Naive thymus-derived CD8-positive, alpha-beta T cell (primary cell): ENCODE measurements around the gene FOXO6. TPM values are rescaled to one million over a fixed set of nuclear protein-coding genes. Genes with fewer than 3 reads are reported as not detected.

ENCODE experiments used
- ATAC-seq, 2 donors: fragments of 150-1000 bp; cut with Tn5 transposase in 1 of 2; sonication (Bioruptor Pico), chemical (Tn5 transposase) in 1 of 2; 1 replicate in 1 of 2; 2 replicates in 1 of 2; pipeline ENCODE4 v1.10.0; 2021; ENCODE audit warnings: mild to moderate bottlenecking in 2 of 2, moderate library complexity in 2 of 2
- POLR2A ChIA-PET: fragments of 350-600 bp; sonication (Branson Sonifier 250); formaldehyde crosslinking; loops from one replicate; lab custom pipeline; 2021; ENCODE audit warnings: antibody characterized with exemption; lab: Charles Lee
- DNase-seq, 10 donors: peaks; one replicate each; pipeline versions ENCODE4 v3.0.0 to v3.0.0-alpha.2; 2020 to 2022
- H3K27ac Mint-ChIP-seq, 10 donors: one replicate each; pipeline ENCODE4 v1.8.0; 2020 to 2022; ENCODE audit warnings: mild to moderate bottlenecking in 10 of 10, mixed read lengths in 10 of 10, moderate library complexity in 4 of 10, inconsistent platforms in 1 of 10
- H3K27me3 Mint-ChIP-seq, 5 donors: one replicate each; pipeline ENCODE4 v1.8.0; 2021 to 2022; ENCODE audit warnings: mixed read lengths in 5 of 5
- H3K36me3 Mint-ChIP-seq, 3 donors: one replicate each; pipeline ENCODE4 v1.8.0; 2020 to 2022; ENCODE audit warnings: mixed read lengths in 3 of 3, mild to moderate bottlenecking in 2 of 3, inconsistent platforms in 1 of 3
- H3K4me1 Mint-ChIP-seq, 4 donors: one replicate each; pipeline ENCODE4 v1.8.0; 2021 to 2022; ENCODE audit warnings: mixed read lengths in 4 of 4
- H3K4me3 Mint-ChIP-seq, 10 donors: one replicate each; pipeline ENCODE4 v1.8.0; 2020 to 2022; ENCODE audit warnings: mild to moderate bottlenecking in 10 of 10, mixed read lengths in 10 of 10, moderate library complexity in 6 of 10, inconsistent platforms in 1 of 10
- H3K9me3 Mint-ChIP-seq, 9 donors: one replicate each; pipeline ENCODE4 v1.8.0; 2020 to 2022; ENCODE audit warnings: mixed read lengths in 9 of 9, mild to moderate bottlenecking in 3 of 9, inconsistent platforms in 1 of 9, moderate library complexity in 1 of 9
- polyA plus RNA-seq, 3 donors: library from polyadenylated mRNA; unstranded; fragments of 300-500 nt; fragmentation: Illumina TruSeq; gene quantifications; one replicate each; pipeline ENCODE4 v1.2.3, GENCODE V29; 2021
- total RNA-seq, 8 experiments: library from RNA in 2 of 8; stranded (reverse) in 2 of 8; gene quantifications; one replicate each; pipeline ENCODE4 v1.2.3 and lab custom pipeline; 2021 to 2026

Gene FOXO6
- total and polyA plus RNA-seq, 5 experiments from 2014 or later, result 0.19 TPM; not detected in 4

DNA sequence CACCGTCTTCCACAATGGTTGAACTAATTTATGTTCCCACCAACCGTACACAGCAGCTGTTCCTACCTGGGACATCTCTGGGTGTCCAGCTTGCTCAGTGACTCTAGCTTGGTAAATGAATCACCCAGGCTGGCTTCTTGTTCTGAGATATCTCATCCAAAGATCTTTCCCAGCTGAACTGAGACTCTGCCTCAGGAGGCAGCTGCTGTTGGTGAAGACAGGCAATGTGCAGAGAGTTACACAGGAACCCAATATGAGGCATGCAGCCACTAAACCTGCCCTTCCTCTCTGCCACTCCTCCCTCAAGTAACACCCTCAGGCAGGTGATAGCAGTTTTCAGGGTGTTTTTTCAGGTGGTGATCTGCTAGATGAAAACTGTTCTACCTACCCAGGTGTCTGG is 14.0 kb upstream of the FOXO6 start:
- no peak for ATAC-seq
- POLR2A ChIA-PET, result no interaction called here
- peaks cover 1 to 12% (median 7%) of the 10 kb centered on the region in 4 donors for H3K4me1 Mint-ChIP-seq
- DNase-seq, result no peak
- no peaks in the 10 kb centered on the region for H3K9me3 Mint-ChIP-seq
- no peak overlapping the region for H3K4me3 Mint-ChIP-seq
- no peak overlapping the region for H3K27ac Mint-ChIP-seq
- H3K27me3 Mint-ChIP-seq, result peaks cover 4 to 26% (median 12%) of the 10 kb centered on the region in 5 donors
- no peaks in the 10 kb centered on the region for H3K36me3 Mint-ChIP-seq

DNA sequence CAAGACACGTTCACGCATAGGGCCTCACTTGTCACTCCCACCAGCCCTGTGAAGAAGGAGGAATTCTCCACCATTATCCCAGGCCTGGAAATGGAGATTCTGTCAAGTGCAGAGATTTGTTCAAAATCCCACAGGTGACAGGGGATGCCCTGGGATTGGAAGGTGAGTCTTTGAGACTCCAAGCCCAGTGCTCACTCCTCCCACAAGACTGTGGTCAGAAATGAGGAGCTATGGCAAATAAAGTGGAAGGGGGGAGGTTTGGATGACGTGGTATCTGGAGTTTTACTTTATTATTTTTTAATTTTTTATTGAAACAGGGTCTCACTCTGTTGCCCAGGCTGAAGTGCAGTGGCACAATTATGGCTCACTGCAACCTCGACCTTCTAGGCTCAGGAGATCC is 12.8 kb upstream of the FOXO6 start:
- Mint-ChIP-seq H3K27ac (no peak overlapping the region), H3K27me3 (peaks cover 6 to 14% (median 7%) of the 10 kb centered on the region in 5 donors), H3K9me3 (no peaks in the 10 kb centered on the region), H3K4me1 (peaks cover 1 to 12% (median 7%) of the 10 kb centered on the region in 4 donors), H3K36me3 (no peaks in the 10 kb centered on the region), H3K4me3 (no peak overlapping the region)
- ATAC-seq (no peak), DNase-seq (no peak)
- POLR2A ChIA-PET, result no interaction called here

DNA sequence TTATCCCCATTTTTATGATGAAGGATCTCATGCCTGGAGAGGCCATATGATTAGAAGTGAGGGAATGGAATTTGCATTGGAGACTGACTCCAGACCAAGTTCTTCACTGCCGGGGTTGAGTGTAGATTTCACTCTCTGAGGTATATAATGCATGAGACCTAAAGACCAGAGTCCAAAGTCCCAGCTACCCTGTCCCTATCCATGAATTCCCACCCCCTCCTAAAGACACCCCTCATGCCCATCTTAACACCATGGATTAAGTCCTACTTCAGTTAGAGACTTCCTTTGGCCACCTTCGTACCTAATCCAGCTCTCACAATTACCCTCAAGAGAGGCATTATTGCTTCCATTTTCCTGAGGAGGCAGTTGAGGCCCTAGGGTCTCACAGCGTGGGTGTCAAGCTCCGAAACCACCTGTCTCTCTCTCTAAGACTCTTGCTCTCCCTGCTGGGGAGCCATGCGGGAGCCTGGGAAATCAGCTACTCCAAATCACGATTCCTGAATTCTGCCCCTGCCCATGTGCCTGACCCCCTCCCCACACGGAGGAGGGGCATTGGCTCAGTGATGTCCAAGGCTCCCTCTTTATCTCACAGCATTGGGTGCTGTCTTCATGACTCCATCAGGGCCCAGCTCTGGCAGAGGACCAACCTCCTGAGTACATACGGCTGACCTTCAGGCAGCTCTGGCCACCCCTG is 11.7 kb upstream of the FOXO6 start:
- peaks cover 1 to 8% (median 4%) of the 10 kb centered on the region in 4 donors for H3K4me1 Mint-ChIP-seq
- H3K36me3 Mint-ChIP-seq, result no peaks in the 10 kb centered on the region
- no peaks in the 10 kb centered on the region for H3K9me3 Mint-ChIP-seq
- POLR2A ChIA-PET, result no interaction called here
- no peak overlapping the region for H3K4me3 Mint-ChIP-seq
- peak overlapping the region in 1 of 10 donors; percentile 20 for H3K27ac Mint-ChIP-seq
- DNase-seq (no peak), ATAC-seq (no peak)
- H3K27me3 Mint-ChIP-seq, result peaks cover 4 to 13% (median 5%) of the 10 kb centered on the region in 5 donors

DNA sequence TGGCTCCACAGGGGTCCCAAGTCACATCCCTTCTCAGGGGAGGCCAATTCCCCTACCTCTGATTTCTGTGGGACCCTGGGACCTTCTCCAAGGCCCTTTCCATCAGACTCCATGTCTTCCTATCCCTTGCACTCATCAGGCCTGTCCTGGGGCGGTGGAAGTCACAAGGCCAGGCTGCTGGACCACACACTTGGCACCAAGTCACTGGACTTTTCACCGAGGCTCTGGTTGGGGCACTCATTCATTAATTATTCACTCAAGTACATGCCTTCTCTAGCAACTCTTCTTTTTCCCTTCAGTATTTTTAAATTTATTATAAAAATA is 11.2 kb upstream of the FOXO6 start:
- H3K4me1 Mint-ChIP-seq, result peaks cover 0 to 5% (median 0%) of the 10 kb centered on the region in 4 donors
- DNase-seq (no peak), ATAC-seq (no peak)
- H3K4me3 Mint-ChIP-seq, result no peak overlapping the region
- H3K27me3 Mint-ChIP-seq, result peaks cover 4 to 13% (median 5%) of the 10 kb centered on the region in 5 donors
- POLR2A ChIA-PET, result no interaction called here
- no peaks in the 10 kb centered on the region for H3K36me3 Mint-ChIP-seq
- H3K27ac Mint-ChIP-seq, result peak overlapping the region in 1 of 10 donors; percentile 20
- H3K9me3 Mint-ChIP-seq, result no peaks in the 10 kb centered on the region

DNA sequence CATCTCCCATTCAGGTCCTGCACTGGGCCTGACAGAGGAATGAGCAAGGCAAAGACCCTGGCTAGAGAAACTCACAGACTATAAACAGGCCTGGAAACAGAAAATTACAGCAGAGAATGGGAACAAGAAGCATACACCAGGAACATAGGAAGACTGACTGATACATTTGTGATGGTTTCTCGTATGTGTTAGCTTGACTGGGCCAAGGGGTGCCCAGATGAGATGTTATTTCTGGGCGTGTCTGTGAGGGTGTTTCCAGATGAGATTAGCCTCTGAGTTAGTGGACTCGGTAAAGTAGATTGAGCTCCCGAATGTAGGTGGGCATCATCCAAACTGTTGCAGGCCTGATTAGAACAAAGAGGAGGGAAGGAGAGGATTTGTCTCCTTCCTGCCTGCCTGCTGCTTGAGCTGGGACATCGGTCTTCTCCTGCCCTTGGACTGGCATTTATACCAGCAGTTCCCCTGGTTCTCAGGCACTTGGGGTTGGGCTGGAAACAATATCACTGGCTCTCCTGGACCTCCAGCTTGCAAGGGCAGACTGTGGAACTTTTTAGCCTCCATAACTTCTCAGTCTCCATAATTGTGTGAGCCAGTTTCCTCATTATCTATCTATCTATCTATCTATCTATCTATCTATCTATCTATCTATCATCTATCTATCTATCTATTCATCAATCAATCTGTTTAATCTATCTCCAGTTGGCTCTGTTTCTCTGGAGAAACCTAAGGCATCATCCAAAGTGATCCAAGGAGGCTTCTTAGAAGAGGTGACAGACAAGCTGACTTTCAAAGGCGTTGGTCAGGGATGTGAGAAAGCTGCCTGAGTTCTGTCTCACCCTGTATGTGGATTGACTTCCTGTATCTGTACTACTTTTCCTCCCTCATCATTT is 9.7 kb upstream of the FOXO6 start:
- ATAC-seq (no peak), DNase-seq (no peak)
- no peaks in the 10 kb centered on the region for H3K9me3 Mint-ChIP-seq
- H3K4me3 Mint-ChIP-seq, result no peak overlapping the region
- POLR2A ChIA-PET, result no interaction called here
- no peak overlapping the region for H3K27ac Mint-ChIP-seq
- peaks cover 3 to 13% (median 4%) of the 10 kb centered on the region in 5 donors for H3K27me3 Mint-ChIP-seq
- peaks cover 0 to 5% (median 0%) of the 10 kb centered on the region in 4 donors for H3K4me1 Mint-ChIP-seq
- H3K36me3 Mint-ChIP-seq, result no peaks in the 10 kb centered on the region

DNA sequence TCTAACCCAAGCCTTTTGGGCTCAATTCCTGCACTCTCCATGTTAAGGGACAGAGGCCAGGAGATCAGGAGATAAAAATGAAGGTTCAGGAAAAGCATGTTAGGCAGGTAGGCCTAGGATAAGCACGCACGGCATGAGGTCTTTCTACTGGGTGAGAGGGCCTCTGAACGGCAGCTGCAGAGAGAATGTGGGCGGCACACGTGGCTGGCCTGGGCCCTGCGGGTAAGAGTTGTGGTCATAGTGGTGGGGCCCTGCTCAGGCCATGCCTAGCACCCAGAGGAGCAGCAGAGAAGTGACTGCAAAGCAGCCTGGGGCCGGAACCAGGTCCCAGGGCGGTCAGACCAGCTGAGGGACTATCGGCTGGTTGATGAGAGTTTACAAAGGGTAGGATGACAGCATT is 7.5 kb upstream of the FOXO6 start:
- no peak for DNase-seq

DNA sequence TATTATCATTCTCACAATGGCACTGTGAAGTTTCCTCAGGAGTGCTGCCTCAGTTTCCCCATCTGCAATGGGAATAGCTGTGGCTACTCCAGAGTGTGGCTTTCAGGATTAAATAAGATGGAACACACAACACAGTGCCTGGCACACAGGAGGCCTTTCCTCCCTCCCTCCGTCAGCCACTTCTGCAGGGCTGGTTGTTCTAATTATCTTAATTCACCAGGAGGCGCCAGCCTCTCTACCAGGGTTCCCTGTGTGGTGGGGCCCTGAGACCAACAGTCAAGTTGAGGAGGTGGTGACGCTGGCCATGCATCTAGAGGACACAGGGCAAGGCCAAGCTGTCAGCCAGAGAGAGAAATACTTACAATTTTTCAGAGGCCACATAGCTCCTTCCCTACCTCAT is 6.3 kb upstream of the FOXO6 start:
- Mint-ChIP-seq H3K27ac (no peak overlapping the region), H3K27me3 (peaks cover 7 to 20% (median 15%) of the 10 kb centered on the region in 5 donors), H3K36me3 (no peaks in the 10 kb centered on the region), H3K9me3 (no peaks in the 10 kb centered on the region), H3K4me3 (no peak overlapping the region), H3K4me1 (peaks cover 4 to 14% (median 10%) of the 10 kb centered on the region in 4 donors)
- POLR2A ChIA-PET, result no interaction called here
- DNase-seq (no peak), ATAC-seq (no peak)

More for the DNA sequence above, 7.5 kb upstream of the FOXO6 start:
- Mint-ChIP-seq H3K27me3 (peaks cover 7 to 24% (median 12%) of the 10 kb centered on the region in 5 donors), H3K27ac (peak overlapping the region in 1 of 10 donors; percentile 78), H3K9me3 (no peaks in the 10 kb centered on the region), H3K4me1 (peaks cover 4 to 12% (median 10%) of the 10 kb centered on the region in 4 donors), H3K36me3 (no peaks in the 10 kb centered on the region), H3K4me3 (no peak overlapping the region)
- POLR2A ChIA-PET, result no interaction called here
- ATAC-seq, result no peak

DNA sequence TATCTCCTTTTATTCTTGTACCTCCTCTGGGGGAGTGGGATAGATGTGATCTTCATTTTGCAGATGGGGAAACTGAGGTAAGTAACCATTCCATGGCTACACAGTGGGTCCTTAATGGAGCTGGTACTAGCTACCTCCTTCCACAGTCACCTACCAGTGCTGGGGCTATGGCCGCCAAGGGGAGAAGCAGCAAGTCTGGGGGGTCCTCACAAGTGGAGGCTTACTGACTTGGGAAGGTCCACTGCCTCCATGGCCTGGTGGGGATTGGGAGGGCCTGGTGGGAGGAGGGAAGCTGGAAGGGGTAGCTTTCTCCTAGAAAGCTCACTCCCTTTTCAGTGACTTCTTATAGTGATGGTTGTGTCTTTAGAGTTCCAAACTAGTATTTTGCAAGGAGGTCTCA is 5.9 kb upstream of the FOXO6 start:
- no peak for DNase-seq
- H3K9me3 Mint-ChIP-seq, result no peaks in the 10 kb centered on the region

DNA sequence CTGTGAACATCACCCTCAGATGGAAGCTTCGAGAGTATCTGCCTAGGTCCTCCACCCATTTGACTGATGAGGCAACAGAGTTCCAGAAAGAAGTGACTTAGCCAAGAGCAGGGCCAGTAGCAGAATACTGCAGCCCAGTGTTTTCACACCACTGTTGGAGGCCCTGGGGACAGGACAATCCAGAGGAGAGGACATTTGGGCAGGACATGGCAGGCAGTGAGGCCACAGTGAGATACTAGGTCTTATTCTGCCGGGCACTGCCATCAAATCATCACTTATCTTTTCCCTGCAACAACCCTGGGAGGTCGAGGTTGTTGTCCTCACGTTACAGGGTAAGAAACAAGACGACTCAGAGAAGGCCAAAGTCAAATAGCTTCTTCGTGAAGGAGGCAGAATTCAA is 5.5 kb upstream of the FOXO6 start:
- no peak for DNase-seq
- Mint-ChIP-seq H3K4me3 (no peak overlapping the region), H3K36me3 (no peaks in the 10 kb centered on the region), H3K9me3 (no peaks in the 10 kb centered on the region), H3K4me1 (peaks cover 4 to 22% (median 13%) of the 10 kb centered on the region in 4 donors), H3K27ac (no peak overlapping the region), H3K27me3 (peaks cover 7 to 17% (median 12%) of the 10 kb centered on the region in 5 donors)
- POLR2A ChIA-PET, result interaction anchor here (1.4 kb wide), 1 partner anchor 43 kb away, joined by 3 read pairs; no protein-coding TSS in a partner anchor
- no peak for ATAC-seq

More for the DNA sequence above, 5.9 kb upstream of the FOXO6 start:
- no peaks in the 10 kb centered on the region for H3K36me3 Mint-ChIP-seq
- H3K27ac Mint-ChIP-seq, result no peak overlapping the region
- H3K4me1 Mint-ChIP-seq, result peaks cover 4 to 18% (median 11%) of the 10 kb centered on the region in 4 donors
- H3K4me3 Mint-ChIP-seq, result no peak overlapping the region
- ATAC-seq, result no peak
- H3K27me3 Mint-ChIP-seq, result peaks cover 7 to 17% (median 14%) of the 10 kb centered on the region in 5 donors
- POLR2A ChIA-PET, result no interaction called here

DNA sequence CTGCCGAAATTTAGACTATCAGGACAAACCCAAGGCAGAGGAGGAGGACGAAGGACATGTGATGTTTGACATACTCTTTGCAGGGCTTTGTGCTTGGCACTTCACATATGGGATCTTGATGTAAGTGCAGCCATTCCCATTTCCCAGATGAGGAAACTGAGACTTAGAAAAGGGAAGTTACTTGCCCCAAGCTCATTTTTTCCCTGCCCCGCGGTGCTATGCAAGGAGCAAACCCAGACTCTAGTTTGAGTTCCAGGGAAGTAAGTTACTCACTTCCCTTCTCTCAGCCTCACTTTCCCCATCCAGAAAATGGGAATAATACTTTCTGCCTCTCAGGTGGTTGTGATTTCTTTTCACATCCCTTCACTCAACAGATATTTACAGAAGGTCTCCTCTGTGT is 4.5 kb upstream of the FOXO6 start:
- DNase-seq, result no peak
- Mint-ChIP-seq H3K27ac (no peak overlapping the region), H3K36me3 (no peaks in the 10 kb centered on the region), H3K4me3 (no peak overlapping the region), H3K4me1 (peaks cover 4 to 22% (median 13%) of the 10 kb centered on the region in 4 donors), H3K27me3 (peaks cover 7 to 17% (median 11%) of the 10 kb centered on the region in 5 donors), H3K9me3 (no peaks in the 10 kb centered on the region)
- POLR2A ChIA-PET, result interaction anchor here (1.4 kb wide), 1 partner anchor 44 kb away, joined by 3 read pairs; no protein-coding TSS in a partner anchor
- no peak for ATAC-seq

DNA sequence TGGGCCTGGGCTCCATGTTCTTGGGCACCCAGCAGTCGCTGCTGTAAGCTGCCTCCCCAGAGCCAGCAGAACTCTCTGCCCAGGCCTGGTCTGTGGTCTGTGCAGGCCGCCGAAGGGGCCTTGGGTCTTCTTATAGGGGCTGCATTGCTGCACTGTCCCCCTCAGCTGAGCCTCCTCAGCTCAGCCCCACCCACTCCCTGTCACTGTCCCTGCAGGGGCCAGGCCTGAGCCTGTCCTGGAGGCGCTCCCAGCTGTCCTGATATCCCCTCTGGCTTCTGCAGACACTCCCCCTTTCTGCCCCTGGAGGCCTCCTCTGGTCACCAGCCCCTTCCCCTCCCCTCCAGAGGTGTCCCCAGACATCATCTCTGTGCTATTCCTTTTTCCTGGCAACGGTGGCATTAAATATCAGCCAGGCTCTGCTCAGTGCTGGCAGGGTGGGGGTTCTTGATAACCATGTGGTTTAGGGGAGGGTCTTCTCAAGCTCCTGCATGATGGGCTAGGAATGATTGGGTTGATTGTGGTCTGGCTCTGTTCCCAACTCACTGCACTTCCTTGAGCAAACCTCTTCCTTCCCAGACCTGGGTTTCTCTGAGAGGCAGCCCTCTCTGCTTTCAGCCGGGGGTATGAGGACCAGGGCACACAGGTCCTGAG is 3.7 kb upstream of the FOXO6 start:
- Mint-ChIP-seq H3K9me3 (no peaks in the 10 kb centered on the region), H3K4me3 (no peak overlapping the region), H3K36me3 (no peaks in the 10 kb centered on the region), H3K27me3 (peaks cover 5 to 17% (median 11%) of the 10 kb centered on the region in 5 donors), H3K27ac (peak overlapping the region in 4 of 10 donors; percentile 53 to 86 (median 75)), H3K4me1 (peaks cover 5 to 26% (median 18%) of the 10 kb centered on the region in 4 donors)
- no peak for ATAC-seq
- POLR2A ChIA-PET, result no interaction called here
- no peak for DNase-seq
